Suppressor macrophage treated with lipopolysaccharide for 4 hours (primary cell): ENCODE measurements around the gene STAMBPL1.
A peak's percentile ranks its signal among the peaks of the same experiment; 100 is the strongest.

ENCODE experiments used
- DNase-seq: peaks from one replicate; pipeline ENCODE4 v3.0.0-alpha.2; 2020

Gene STAMBPL1

GRCh38 chr10:88879534-88880281 lies at the start of gene STAMBPL1:
TSS of gene STAMBPL1 (plus strand) at chr10:88880245. CDS start at chr10:88901709, 21,464 bp downstream.
- DNase-seq, result no peak

- DNase-seq, result no peak
These were observed 49.3 kb upstream of the STAMBPL1 start for GRCh38 chr10:88830643-88831268.

DNA sequence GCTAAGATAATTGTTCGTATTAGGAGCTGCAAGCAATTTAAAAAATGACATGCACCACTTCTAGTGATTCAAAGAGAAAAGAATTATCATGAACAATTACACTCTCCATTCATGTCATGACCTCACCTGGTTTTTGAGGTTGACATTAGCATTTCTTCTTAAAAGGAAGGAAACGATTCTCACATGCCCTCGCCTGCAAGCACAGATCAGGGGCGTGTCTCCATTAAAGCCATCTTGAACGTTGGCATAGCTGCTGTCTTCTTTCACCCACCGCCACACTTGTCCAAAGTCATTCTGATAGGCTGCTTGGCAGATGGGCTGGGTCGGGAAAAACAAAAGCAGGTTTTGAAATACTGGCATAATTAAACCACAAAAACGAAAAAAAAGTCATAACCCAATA lies 48.3 kb upstream of the STAMBPL1 start:
- no peak for DNase-seq

- DNase-seq, result no peak
These were observed 47.7 kb upstream of the STAMBPL1 start for GRCh38 chr10:88832376-88832775.

- DNase-seq, result no peak
These were observed 46.9 kb upstream of the STAMBPL1 start for GRCh38 chr10:88833156-88833555.

- peak; percentile 66 for DNase-seq
These were observed 46.3 kb upstream of the STAMBPL1 start for GRCh38 chr10:88833723-88834122.

- DNase-seq, result peak; percentile 91
These were observed 44.7 kb upstream of the STAMBPL1 start for GRCh38 chr10:88835096-88835909.

DNA sequence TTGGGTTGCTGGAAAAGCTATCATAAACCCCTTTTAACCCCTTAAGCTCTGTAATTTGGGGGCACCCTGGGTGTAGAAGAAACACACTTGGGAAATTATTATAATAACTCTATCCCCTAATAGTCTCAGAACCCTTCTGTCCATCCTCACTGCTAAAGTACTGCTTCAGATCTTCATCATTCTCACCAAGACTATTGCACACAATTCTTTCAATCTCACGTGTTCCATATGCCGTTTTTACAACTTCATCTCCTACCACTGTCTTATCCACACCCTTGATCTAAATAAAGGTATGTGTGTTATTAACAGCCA lies 44.2 kb upstream of the STAMBPL1 start:
- no peak for DNase-seq

DNA sequence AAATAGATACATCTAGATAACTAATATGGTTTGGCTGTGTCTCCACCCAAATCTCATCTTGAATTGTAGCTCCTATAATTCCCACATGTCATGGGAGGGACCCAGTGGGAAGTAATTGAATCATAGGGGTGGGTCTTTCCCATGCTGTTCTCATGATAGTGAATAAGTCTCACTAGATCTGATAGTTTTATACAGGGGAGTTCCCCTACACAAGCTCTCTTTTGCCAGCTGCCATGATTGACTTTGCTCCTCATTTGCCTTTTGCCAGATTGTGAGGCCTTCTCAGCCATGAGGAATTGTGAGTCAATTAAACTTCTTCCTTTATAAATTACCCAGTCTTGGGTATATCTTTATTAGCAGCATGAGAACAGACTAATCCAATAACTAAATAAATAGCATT lies 42.4 kb upstream of the STAMBPL1 start:
- peak; percentile 70 for DNase-seq

GRCh38 chr10:88838766-88839350 lies 41.2 kb upstream of the STAMBPL1 start:
- DNase-seq, result peak; percentile 64

- no peak for DNase-seq
These were observed 39.9 kb upstream of the STAMBPL1 start for GRCh38 chr10:88840104-88840503.

DNA sequence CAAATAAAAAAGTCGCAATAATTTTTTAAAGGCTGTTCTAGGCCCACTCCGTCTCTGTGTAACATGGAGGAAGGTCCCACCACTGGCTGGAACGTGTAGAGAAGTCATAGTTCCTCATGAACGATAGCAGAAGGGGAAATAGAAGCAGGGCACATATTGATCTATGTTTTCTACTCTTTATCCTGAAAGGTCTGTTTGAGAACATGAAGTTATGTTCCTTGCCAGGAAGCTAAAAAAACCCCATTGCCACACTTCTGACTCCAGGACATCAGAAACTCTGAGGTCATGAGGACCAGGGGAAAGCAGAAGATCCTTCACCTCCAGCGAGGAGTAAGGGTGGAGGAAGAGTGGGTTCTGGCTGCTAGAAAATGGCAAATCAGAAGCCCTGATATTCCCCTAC lies 39.2 kb upstream of the STAMBPL1 start:
- peak; percentile 74 for DNase-seq

GRCh38 chr10:88841316-88842111 lies 38.5 kb upstream of the STAMBPL1 start:
- no peak for DNase-seq

DNA sequence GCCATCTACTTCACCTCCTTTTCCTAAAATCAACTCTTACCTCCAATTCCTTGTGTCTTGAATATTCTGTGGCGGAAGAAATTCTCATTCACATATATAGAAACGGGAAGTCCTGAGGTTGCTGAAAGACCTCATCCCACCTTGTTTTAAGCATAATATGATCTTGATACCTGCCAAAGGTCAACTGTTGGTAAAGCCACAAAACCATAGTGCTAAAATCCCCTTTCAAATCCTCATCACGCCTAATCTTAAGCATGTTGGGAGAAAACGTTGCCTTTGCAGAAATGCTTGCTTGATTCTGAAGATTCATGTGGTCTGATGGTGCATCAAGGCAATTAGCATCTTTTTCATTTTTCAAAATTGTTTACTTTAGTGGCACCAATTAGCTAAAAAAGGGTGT lies 36.9 kb upstream of the STAMBPL1 start:
- no peak for DNase-seq

DNA sequence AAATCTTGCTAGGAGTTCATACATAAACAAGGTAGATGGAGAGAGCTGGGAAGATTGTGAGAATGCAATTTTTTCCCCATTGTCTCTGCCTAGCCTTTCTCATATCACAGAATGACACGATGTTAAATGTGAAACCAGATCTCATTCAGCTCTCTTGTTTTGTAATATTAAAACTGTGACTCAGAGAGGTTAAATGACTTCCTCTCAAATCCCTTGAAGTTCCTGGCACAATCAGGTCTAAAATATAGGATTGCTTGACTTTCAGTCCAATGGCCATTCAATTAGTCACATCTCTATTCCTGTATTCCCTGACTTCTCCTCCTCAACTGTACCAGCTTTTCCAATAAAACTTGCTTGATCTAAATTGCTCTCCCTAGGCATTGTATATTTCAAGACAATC lies 31.5 kb upstream of the STAMBPL1 start:
- peak; percentile 86 for DNase-seq

GRCh38 chr10:88849234-88849633 lies 30.8 kb upstream of the STAMBPL1 start:
- peak; percentile 58 for DNase-seq

DNA sequence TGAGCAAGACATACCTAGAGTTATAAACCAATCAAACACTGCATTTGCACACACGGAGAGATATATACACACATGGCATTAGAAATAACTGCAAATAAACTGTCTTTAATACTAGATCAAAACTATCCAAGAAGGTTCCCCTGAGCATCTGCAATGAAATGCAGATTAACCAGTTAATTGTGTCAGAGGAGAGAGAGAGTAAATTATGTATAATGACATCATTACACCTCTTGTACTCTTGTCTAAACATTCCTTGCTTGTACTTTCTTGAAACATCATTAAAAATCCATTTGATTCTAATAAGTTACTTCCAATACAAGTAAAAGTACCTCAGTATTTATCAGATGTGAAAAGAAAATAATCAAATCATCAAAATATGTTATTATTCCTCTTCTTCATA lies 29.3 kb upstream of the STAMBPL1 start:
- DNase-seq, result no peak

DNA sequence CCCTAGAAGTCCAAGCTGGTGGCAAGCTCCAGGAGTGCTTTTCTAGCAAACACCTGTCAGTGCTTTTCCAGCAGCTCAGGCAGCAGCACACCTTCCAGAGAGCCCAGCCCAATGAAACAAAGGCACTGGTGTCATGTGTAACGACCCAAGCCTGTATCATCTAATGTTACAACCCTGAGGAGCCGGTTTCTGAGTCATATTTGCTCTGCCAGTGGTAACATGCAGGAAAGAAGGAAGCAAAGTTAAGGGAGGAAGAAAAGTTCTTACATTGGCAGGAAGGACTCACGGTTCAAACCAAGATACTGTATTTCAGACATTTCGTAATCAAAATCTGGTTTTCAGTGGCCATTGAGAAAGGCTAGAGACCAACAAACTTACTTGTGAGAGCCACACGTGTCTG lies 28.3 kb upstream of the STAMBPL1 start, which contains the start of gene ANKRD22:
TSS of gene ANKRD22 (minus strand) at position 139 of the 400 bp plus-strand sequence. CDS start 237 bp downstream, outside the sequence.
- peak; percentile 86 for DNase-seq

DNA sequence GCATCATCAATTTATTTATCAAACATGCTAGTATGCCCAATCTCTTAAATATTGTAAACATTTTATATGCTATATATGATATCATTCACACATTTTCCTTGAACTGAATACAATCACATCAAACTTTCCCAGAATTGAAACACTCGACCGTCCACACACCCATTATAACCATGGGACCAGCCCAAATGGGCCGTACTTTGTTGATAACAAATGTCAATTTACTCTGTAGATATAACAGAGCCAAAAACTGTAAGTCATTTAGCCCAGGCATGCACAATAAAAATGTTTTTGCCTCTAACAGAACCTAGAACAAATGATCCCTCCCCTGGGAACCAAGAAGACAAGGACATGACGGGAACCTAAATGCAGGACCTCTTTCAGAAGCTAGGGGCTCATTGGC lies 27.7 kb upstream of the STAMBPL1 start:
- no peak for DNase-seq

GRCh38 chr10:88853155-88853881 lies 26.7 kb upstream of the STAMBPL1 start:
- peak; percentile 91 for DNase-seq

DNA sequence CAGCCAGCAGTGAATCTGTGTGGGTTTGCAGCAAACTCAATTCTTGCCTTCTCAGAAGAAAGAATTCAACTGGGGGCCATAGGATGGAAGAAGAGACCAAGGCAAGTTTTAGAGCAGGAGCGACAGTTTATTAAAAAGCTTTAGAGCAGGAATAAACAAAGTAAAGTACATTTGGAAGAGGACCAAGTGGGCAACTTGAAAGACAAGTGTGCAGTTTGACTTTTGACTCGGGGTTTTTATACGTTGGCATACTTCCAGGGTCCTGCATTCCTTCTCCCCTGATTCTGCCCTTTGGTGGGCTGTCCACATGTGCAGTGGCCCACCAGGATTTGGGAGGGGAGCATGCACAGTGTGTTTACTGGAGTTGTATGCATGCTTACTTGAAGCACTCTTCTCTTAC lies 25.4 kb upstream of the STAMBPL1 start:
- no peak for DNase-seq

DNA sequence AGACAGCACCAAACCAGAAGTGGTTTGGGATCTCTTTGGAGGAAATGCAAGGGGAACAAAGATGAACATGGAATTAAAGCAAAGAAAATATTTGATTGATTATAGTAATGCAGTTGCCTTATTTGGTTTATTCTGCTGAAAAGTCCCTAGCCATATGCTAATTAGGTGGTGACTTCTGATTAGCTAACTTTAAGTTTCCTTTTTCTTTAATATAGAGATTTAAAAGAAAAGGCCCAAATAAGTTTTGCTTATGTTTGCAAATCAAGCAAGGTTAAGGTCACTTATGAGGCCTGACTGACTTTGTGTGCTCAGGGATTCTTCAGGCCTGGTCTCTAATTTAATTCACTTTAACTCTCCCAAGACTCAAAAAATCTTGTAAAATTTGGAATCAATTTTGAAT lies 22.2 kb upstream of the STAMBPL1 start:
- peak; percentile 37 for DNase-seq
